ENCODE measurements around the gene IMP3.
"Not testable (repeated sequence)": the region's sequence is repeated elsewhere in the genome, so short reads cannot be mapped to it uniquely, and the experiment has no call there.

The IMP3 gene

GRCh38 chr15:75636026-75636425 lies 4.0 kb downstream of the IMP3 start:
- H2AFZ ChIP-seq (ENCODE audit: low read depth), result no peak overlapping the region
- no peak overlapping the region for H3K4me2 ChIP-seq
- TF ChIP-seq CTCF (conservative IDR thresholded peaks at IDR 0.05; ENCODE audit: low read depth, low read length), result no peak
- H3K36me3 ChIP-seq (ENCODE audit: insufficient read depth), result 0 out of 2 replicates have a peak, but pooled peaks cover 4% of the 10 kb centered on the region
- no peak overlapping the region for H3K4me3 ChIP-seq (IDR thresholded peaks at IDR 0.05; ENCODE audit: insufficient read depth, low read depth, low read length)
- H3K27me3 ChIP-seq (ENCODE audit: insufficient read depth, low read depth), result no peaks in the 10 kb centered on the region
- H3K79me2 ChIP-seq (ENCODE audit: insufficient read depth, low read depth), result peaks cover 32% of the 10 kb centered on the region
- H3K27ac ChIP-seq, result no peak overlapping the region
- H3K4me1 ChIP-seq (ENCODE audit: low read depth, poor library complexity, severe bottlenecking), result peaks cover 24% of the 10 kb centered on the region
- H4K20me1 ChIP-seq (ENCODE audit: insufficient read depth), result no peaks in the 10 kb centered on the region
- no peak overlapping the region for H3K9ac ChIP-seq

- H2AFZ ChIP-seq (ENCODE audit: low read depth); H4K20me1 ChIP-seq (ENCODE audit: insufficient read depth); H3K4me2 ChIP-seq; H3K27me3 ChIP-seq (ENCODE audit: insufficient read depth, low read depth); H3K4me3 ChIP-seq (IDR thresholded peaks at IDR 0.05; ENCODE audit: insufficient read depth, low read depth, low read length); H3K9ac ChIP-seq; H3K27ac ChIP-seq; H3K36me3 ChIP-seq (ENCODE audit: insufficient read depth): not testable (repeated sequence)
- H3K4me1 ChIP-seq (ENCODE audit: low read depth, poor library complexity, severe bottlenecking), result peaks cover 23% of the 10 kb centered on the region
- H3K79me2 ChIP-seq (ENCODE audit: insufficient read depth, low read depth), result peaks cover 23% of the 10 kb centered on the region
These were observed 6.1 kb downstream of the IMP3 start for GRCh38 chr15:75633922-75634321.

- H3K79me2 ChIP-seq (ENCODE audit: insufficient read depth, low read depth), result peaks cover 3% of the 10 kb centered on the region; the same call in 1 of the 2 replicates
- H3K4me3 ChIP-seq (IDR thresholded peaks at IDR 0.05; ENCODE audit: insufficient read depth, low read depth, low read length), result no peak overlapping the region
- H3K4me1 ChIP-seq (ENCODE audit: low read depth, poor library complexity, severe bottlenecking), result peaks cover 8% of the 10 kb centered on the region
- H3K9ac ChIP-seq, result no peak overlapping the region
- H2AFZ ChIP-seq (ENCODE audit: low read depth), result no peak overlapping the region
- H3K27me3 ChIP-seq (ENCODE audit: insufficient read depth, low read depth), result no peaks in the 10 kb centered on the region
- H3K27ac ChIP-seq, result no peak overlapping the region
- TF ChIP-seq CTCF (conservative IDR thresholded peaks at IDR 0.05; ENCODE audit: low read depth, low read length), result no peak
- no peaks in the 10 kb centered on the region for H3K36me3 ChIP-seq (ENCODE audit: insufficient read depth)
- no peak overlapping the region for H3K4me2 ChIP-seq
- H4K20me1 ChIP-seq (ENCODE audit: insufficient read depth), result no peaks in the 10 kb centered on the region
These were observed 8.1 kb downstream of the IMP3 start for GRCh38 chr15:75631935-75632334.

GRCh38 chr15:75625542-75626347 lies 14.3 kb downstream of the IMP3 start, which contains the start of gene SNUPN:
Gene SNUPN, minus strand, starts transcription at chr15:75625725. Its CDS starts 4,674 bp downstream, at chr15:75621051.
- H4K20me1 ChIP-seq (ENCODE audit: insufficient read depth), result no peaks in the 10 kb centered on the region
- peak within 1 kb of the TSS; percentile 95 for H3K27ac ChIP-seq
- no peaks in the 10 kb centered on the region for H3K79me2 ChIP-seq (ENCODE audit: insufficient read depth, low read depth)
- H3K4me3 ChIP-seq (IDR thresholded peaks at IDR 0.05; ENCODE audit: insufficient read depth, low read depth, low read length), result no peak within 1 kb of the TSS
- peak within 1 kb of the TSS; percentile 86 for H3K4me2 ChIP-seq
- no peaks in the 10 kb centered on the region for H3K36me3 ChIP-seq (ENCODE audit: insufficient read depth)
- peak within 1 kb of the TSS; percentile 99 for H2AFZ ChIP-seq (ENCODE audit: low read depth)
- no peak for TF ChIP-seq CTCF (conservative IDR thresholded peaks at IDR 0.05; ENCODE audit: low read depth, low read length)
- H3K9ac ChIP-seq, result peak within 1 kb of the TSS; percentile 96
- no peaks in the 10 kb centered on the region for H3K27me3 ChIP-seq (ENCODE audit: insufficient read depth, low read depth)
- peaks cover 15% of the 10 kb centered on the region for H3K4me1 ChIP-seq (ENCODE audit: low read depth, poor library complexity, severe bottlenecking)

- TF ChIP-seq CTCF (conservative IDR thresholded peaks at IDR 0.05; ENCODE audit: low read depth, low read length), result no peak
- H4K20me1 ChIP-seq (ENCODE audit: insufficient read depth), result no peaks in the 10 kb centered on the region
- H3K9ac ChIP-seq, result no peak overlapping the region
- H2AFZ ChIP-seq (ENCODE audit: low read depth), result no peak overlapping the region
- no peak overlapping the region for H3K4me2 ChIP-seq
- no peaks in the 10 kb centered on the region for H3K27me3 ChIP-seq (ENCODE audit: insufficient read depth, low read depth)
- H3K4me1 ChIP-seq (ENCODE audit: low read depth, poor library complexity, severe bottlenecking), result peaks cover 22% of the 10 kb centered on the region
- no peaks in the 10 kb centered on the region for H3K79me2 ChIP-seq (ENCODE audit: insufficient read depth, low read depth)
- H3K27ac ChIP-seq, result no peak overlapping the region
- H3K4me3 ChIP-seq (IDR thresholded peaks at IDR 0.05; ENCODE audit: insufficient read depth, low read depth, low read length), result no peak overlapping the region
- no peaks in the 10 kb centered on the region for H3K36me3 ChIP-seq (ENCODE audit: insufficient read depth)
These were observed 17.5 kb downstream of the IMP3 start for GRCh38 chr15:75622505-75622904.

All from KMS-11 (cell line).